Cardiac muscle cell (in vitro differentiated cells and primary cell): ENCODE measurements around the gene CHAF1B. TPM values are rescaled to one million over a fixed set of nuclear protein-coding genes. Genes with fewer than 3 reads are reported as not detected.

Source experiments
- DNase-seq, 2 donors: peaks; one replicate each; pipeline versions ENCODE4 v3.0.0 to v3.0.0-alpha.2; 2010 to 2017; ENCODE audit warnings: low read depth in 1 of 2, low spot score in 1 of 2
- H3K27ac ChIP-seq: fragments of 200-600 bp; sonication (generic); 2 replicates; pipeline ENCODE4 v1.5.1; 2016
- H3K27me3 ChIP-seq: fragments of 200-600 bp; sonication (generic); 2 replicates; pipeline ENCODE4 v1.6.0; 2016; ENCODE audit warnings: control low read depth
- H3K36me3 ChIP-seq: fragments of 200-600 bp; sonication (generic); 2 replicates; pipeline ENCODE4 v1.5.1; 2016; ENCODE audit warnings: control low read depth
- H3K4me1 ChIP-seq: fragments of 200-600 bp; sonication (generic); 2 replicates; pipeline ENCODE4 v1.8.1; 2017; ENCODE audit warnings: low read depth, mild to moderate bottlenecking, mixed run types
- H3K4me3 ChIP-seq: fragments of 200-600 bp; sonication (generic); 2 replicates; pipeline ENCODE4 v1.5.1; 2016; ENCODE audit warnings: mild to moderate bottlenecking
- H3K9me3 ChIP-seq: fragments of 200-600 bp; sonication (generic); 2 replicates; pipeline ENCODE4 v1.5.1; 2017; ENCODE audit warnings: low read depth, mild to moderate bottlenecking, control low read depth
- polyA plus RNA-seq: library from polyadenylated mRNA; unstranded; fragments of >200 nt; fragmentation: Nextera tagmentation; extraction: Ambion mirVana; gene quantifications from 2 replicates; pipeline ENCODE4 v1.2.1, GENCODE V29; 2016
- total RNA-seq: library from RNA; depleted of rRNA; stranded (reverse); fragments of >200 nt; gene quantifications from 2 replicates; pipeline ENCODE4 v1.2.3, GENCODE V29; 2016
- TF ChIP-seq, protein P1 (sequence below): IDR thresholded peaks from 2 replicates; pipeline ENCODE4 v1.5.1; 2012; ENCODE audit warnings: low read depth, mild to moderate bottlenecking, low read length

Gene CHAF1B
- total and polyA plus RNA-seq, 2 experiments from 2014 or later: 3.1 to 5.0 TPM

DNA sequence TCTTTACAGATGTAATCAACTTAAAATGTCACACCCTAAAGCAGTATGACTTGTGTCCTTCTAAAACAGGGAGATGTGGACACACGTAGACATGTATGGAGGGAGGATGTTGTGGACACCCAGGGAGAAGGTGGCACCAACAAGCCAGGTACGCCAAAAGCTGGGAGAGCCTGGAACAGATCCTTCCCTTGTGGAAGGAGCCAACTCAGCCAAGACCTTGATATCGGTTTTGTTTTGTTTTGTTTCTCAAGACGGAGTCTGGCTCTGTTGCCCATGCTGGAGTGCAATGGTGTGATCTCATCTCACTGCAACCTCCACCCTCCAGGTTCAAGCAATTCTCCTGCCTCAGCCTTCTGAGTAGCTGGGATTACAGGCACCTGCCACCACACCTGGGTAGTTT, 45.6 kb downstream of the CHAF1B start:
- Histone ChIP-seq H3K27ac (no peak overlapping the region), H3K4me3 (no peak overlapping the region)
- peak in 1 of 2 donors; percentile 22 for DNase-seq

DNA sequence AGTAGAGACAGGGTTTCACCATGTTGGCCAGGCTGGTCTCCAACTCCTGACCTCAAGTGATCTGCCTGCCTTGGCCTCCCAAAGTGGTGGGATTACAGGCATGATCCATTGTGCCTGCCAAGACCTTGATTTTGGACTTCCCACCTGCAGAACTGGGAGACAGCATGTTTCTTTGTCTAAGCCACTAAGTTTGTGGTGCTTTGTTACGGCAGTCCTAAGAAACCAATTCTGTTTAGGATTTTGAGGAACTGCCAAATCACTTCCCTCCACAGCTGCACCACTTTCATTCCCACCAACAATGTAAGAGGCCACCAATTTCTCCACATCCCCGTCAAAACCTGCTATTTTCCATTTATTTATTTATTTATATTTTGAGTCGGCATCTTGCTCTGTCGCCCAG, 46.1 kb downstream of the CHAF1B start:
- H3K27ac ChIP-seq: no peak overlapping the region
- H3K36me3 ChIP-seq: no peaks in the 10 kb centered on the region
- TF ChIP-seq, protein P1, sequence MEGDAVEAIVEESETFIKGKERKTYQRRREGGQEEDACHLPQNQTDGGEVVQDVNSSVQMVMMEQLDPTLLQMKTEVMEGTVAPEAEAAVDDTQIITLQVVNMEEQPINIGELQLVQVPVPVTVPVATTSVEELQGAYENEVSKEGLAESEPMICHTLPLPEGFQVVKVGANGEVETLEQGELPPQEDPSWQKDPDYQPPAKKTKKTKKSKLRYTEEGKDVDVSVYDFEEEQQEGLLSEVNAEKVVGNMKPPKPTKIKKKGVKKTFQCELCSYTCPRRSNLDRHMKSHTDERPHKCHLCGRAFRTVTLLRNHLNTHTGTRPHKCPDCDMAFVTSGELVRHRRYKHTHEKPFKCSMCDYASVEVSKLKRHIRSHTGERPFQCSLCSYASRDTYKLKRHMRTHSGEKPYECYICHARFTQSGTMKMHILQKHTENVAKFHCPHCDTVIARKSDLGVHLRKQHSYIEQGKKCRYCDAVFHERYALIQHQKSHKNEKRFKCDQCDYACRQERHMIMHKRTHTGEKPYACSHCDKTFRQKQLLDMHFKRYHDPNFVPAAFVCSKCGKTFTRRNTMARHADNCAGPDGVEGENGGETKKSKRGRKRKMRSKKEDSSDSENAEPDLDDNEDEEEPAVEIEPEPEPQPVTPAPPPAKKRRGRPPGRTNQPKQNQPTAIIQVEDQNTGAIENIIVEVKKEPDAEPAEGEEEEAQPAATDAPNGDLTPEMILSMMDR: no peak
- H3K4me1 ChIP-seq: peaks cover 14% of the 10 kb centered on the region
- DNase-seq: no peak
- no peaks in the 10 kb centered on the region for H3K27me3 ChIP-seq
- H3K4me3 ChIP-seq: no peak overlapping the region
- H3K9me3 ChIP-seq: no peaks in the 10 kb centered on the region

More for the DNA sequence above, 45.6 kb downstream of the CHAF1B start:
- TF ChIP-seq, protein P1: no peak
- Histone ChIP-seq H3K9me3 (no peaks in the 10 kb centered on the region), H3K27me3 (no peaks in the 10 kb centered on the region), H3K4me1 (peaks cover 14% of the 10 kb centered on the region), H3K36me3 (no peaks in the 10 kb centered on the region)

DNA sequence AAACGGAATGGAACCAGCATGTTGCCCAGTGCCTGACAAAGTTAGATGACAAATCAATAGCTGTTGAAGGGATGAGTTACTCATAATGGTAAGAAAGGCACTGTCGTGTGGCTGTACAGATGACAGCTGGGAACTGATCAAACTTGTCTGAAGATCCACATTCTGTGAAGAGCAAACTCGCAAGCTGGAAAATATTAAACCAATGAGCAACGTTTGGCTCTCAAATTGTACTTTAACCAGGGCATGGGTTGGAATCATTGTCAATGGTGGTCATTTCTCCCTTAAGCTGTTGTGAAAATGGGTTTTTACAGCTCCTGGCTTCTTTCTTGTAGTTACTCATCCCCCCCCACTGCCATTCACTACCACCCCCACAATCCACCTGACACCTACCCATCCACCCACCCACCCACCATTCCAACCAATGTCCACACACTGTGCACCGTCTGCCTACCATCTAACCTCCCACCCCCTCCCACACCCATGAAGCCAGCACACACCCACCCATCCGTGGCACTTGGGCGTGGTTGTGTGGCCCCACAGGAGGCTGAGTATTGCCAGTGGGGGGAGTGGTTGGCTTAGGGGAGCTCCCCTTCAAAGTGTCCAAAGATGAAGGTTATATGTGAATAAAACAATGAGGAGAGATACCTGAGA, 48.0 kb downstream of the CHAF1B start:
- no peaks in the 10 kb centered on the region for H3K9me3 ChIP-seq
- peaks cover 14% of the 10 kb centered on the region for H3K4me1 ChIP-seq
- H3K27me3 ChIP-seq: no peaks in the 10 kb centered on the region
- no peak for DNase-seq
- TF ChIP-seq, protein P1: no peak
- no peaks in the 10 kb centered on the region for H3K36me3 ChIP-seq
- H3K4me3 ChIP-seq: no peak overlapping the region
- no peak overlapping the region for H3K27ac ChIP-seq

DNA sequence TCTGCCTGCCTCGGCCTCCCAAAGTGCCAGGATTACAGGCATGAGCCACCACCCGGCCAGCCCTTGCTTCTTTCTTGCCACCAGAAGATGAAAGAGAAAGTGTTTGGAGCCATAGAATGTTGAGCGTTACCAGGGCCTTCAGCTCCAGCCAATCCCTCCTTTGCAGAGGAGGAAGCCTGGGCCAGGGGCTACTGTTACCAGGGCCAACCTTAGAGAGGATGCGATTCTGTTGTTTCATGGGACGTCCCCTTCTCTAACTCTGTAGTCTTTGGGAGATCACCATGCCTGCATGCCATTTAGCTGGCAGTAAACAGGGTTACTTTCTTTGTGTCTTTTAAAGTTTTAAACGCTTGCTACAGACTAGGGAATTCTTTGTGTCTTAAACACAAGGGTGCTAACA, 49.0 kb downstream of the CHAF1B start:
- Histone ChIP-seq H3K36me3 (no peaks in the 10 kb centered on the region), H3K9me3 (no peaks in the 10 kb centered on the region), H3K4me3 (no peak overlapping the region), H3K4me1 (peaks cover 14% of the 10 kb centered on the region), H3K27ac (peak overlapping the region; percentile 61), H3K27me3 (no peaks in the 10 kb centered on the region)
- DNase-seq: no peak
- TF ChIP-seq, protein P1: no peak

DNA sequence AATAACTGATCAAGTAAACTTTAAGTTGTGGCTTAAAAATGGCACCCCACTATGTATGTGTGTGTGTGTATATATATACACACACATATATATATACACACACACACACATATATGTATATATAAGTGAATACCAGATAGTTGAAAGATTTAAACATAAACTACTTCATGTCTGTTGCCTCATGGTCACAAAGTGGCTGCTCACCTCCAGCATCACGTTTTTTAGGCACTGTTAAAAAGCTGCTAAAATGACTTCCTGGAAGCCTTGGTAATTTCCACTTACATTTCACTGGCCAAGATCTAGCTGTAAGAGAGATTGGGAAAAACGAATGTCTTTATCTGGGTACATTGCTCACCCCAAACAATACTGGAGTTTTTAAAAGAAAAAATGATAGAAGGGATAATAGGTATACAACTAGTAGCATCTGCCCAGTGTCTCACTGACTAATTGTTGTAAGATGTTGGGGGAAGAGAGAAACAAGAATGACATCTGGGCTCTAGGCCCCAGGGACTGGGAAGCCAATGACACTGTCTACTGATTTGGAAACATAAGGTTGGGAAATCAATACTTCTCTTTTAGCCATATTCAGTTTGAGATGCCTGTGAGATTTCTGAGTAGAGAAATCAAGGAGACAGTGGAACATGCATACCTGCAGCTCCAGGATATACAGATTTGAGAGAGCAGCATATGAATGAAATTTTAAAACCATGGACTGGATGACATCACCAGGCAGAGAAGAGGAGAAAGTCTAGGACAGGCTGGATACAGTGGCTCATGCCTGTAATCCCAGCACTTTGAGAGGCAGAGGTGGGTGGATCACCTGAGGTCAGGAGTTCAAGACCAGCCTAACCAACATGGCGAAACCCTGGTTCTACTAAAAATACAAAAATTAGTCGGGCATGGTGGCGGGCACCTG, 51.9 kb downstream of the CHAF1B start:
- H3K27me3 ChIP-seq: no peaks in the 10 kb centered on the region
- no peak for DNase-seq

More for the DNA sequence above, 51.9 kb downstream of the CHAF1B start:
- Histone ChIP-seq H3K4me1 (peaks cover 6% of the 10 kb centered on the region), H3K9me3 (no peaks in the 10 kb centered on the region), H3K36me3 (no peaks in the 10 kb centered on the region), H3K4me3 (no peak overlapping the region), H3K27ac (no peak overlapping the region)
- TF ChIP-seq, protein P1: no peak
